ENCODE measurements around the gene MEGF11.

- TF ChIP-seq CTCF (IDR thresholded peaks at IDR 0.05) (no peak), POLR2A (IDR thresholded peaks at IDR 0.05) (no peak)
Observed at GRCh38 chr15:66108483-66109265, 144.9 kb downstream of the MEGF11 start.

Measured in uterus (tissue), 2 donors.